ENCODE measurements around the gene SDCCAG8.

The SDCCAG8 gene

GRCh38 chr1:243455760-243456651, 200.2 kb downstream of the SDCCAG8 start:
- DNase-seq (ENCODE audit: low read depth, low spot score) = no peak

GRCh38 chr1:243457363-243457982, 201.6 kb downstream of the SDCCAG8 start:
- DNase-seq (ENCODE audit: low read depth, low spot score) = no peak

DNA sequence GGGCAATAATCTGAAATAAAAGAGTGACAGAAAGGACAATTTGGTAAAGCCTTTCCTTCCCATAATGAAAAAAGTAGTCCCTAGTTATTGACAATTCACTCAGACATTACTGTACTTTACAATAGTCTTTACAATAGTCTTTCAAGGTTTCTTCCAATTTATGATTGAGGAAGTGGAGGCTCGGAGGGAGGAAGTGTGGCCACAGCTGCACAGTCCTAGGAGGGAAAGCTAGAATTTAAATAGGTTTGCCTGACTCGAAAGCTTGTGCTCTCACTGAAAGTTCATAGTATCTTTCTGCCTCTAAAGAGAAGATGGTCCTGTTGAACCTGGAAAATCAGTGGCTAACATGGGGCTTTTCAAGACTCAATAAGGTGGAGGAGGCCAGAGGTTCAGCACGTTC, 203.2 kb downstream of the SDCCAG8 start:
- no peak for DNase-seq (ENCODE audit: low read depth, low spot score)

DNA sequence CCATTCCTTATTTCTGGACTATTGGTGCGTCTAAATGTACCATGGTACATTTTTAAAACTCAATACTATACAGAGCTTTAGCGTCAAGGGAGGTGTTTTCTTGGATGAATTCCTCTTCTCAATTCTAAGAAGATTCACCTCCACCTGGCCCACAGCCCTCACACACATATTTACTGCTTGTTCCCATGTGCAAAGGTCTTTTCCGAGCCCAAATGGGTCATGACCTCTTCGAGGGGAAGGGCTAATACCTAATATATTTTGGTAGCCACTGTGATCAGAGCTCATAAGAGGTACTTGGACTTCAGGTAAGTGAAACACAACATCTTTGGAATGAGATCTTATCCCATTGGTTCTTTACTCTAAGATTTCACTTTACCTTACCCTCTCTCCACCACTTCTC, 205.9 kb downstream of the SDCCAG8 start:
- DNase-seq (ENCODE audit: low read depth, low spot score) = no peak

DNA sequence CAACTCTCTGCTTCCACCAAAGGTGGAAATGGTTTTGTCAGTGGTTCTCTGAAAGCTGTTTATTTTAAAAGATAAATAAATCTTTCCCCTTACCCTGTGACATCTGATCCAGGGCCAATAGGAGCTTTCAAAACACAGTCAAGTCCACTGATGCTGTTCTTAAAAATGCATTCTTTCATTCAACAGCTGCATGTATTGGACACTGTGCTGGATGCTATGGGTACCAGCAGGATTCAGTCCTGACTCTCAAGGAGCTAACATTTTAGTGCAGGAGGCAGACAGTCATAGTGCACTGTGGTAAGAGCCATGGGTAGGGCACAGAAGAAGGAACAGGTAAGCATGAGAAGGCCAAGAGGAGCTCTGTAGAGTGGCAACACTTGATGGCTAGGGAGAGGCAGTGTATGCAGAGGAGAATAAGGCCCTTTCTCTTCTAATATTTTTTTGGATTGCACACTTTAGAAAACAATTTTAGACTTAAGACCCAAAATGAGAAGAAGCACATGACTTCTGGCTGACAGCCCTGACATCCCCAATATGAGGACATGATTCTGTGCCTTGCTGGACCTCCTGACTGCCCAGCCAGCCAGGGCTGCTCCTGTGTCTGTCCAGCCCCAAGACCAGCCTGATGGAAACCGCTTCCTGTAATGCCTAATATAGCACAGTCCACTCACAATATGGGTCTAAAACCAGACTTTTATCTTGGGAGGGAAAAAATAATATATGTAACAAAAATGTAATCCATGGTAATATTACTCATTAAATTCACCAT, 207.3 kb downstream of the SDCCAG8 start:
- no peak for DNase-seq (ENCODE audit: low read depth, low spot score)

- no peak for DNase-seq (ENCODE audit: low read depth, low spot score)
Measured at GRCh38 chr1:243465081-243465480, 209.2 kb downstream of the SDCCAG8 start.

DNA sequence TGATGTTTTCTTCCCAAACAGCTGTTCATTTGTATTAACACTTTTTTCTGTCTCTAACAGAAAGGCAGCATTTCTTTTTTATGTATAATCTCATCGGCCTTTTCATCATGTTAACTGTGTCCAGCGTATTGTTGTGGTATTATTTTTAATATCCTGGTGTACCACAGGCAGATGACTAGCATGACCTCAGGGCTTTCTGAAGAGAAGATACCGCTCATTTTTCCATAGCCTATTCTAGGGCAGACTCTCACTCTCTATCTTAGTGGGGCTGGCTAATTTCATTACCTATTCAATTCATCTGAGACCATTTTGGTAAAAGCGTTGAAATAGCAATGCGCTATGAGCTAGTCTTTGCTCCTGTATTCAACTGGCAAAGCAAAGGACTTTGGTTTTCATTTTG, 209.9 kb downstream of the SDCCAG8 start:
- DNase-seq (ENCODE audit: low read depth, low spot score) = no peak

- no peak for DNase-seq (ENCODE audit: low read depth, low spot score)
Measured at GRCh38 chr1:243469497-243469896, 213.7 kb downstream of the SDCCAG8 start.

DNA sequence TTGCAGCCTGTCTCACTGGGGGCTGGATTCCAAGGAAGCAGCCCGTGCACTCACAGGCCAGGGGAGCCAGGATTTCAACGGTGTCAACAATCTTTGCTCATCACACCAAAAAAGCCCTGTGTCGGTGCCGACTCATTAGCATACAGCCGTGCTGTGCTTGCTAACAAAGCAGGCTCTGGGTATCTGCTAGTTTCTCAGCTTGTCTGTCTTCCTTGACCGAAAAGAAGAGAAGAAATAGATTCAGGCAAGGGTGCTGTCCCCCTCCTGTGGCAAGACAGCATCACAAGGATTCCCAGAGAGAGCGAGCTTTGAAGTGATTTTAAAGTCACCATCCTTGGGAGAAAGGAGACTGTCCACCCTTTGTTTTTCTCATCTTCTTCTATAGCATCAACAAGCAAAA, 214.7 kb downstream of the SDCCAG8 start:
- DNase-seq (ENCODE audit: low read depth, low spot score) = peak; percentile 51

DNA sequence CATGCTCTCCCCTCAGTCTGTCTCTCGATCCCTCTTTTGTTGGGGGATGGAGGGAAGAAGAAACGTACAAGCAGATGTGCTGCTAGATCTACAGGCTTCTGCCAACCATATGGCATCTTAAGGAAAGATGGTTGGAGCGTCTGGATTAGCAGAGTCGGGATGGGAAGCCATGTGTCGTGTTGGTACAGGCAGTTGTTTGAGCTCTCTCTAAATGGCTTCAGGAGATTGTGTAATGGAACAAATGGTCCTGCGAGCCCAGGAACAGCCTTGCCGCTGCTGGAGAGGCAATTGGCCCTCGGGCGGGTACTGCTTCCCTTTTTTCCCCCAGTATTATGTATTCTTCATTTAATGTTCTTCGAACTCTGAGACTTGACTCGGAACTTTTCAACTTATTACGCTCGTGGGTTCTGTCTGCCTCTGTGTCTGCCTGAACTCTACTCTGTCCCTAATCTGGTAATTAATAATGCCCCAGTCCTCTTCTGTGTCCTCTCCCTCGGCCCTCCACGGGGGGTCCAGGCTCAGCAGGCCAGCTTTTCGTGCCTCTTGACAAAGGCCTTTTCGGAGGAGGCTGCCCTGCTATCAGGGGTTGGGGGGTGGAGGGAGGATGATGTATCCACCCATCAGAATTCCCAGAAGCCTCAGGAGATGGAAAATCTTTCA, 215.3 kb downstream of the SDCCAG8 start:
- DNase-seq (ENCODE audit: low read depth, low spot score) = no peak

- DNase-seq (ENCODE audit: low read depth, low spot score) = no peak
Measured at GRCh38 chr1:243471754-243472745, 216.2 kb downstream of the SDCCAG8 start.

- peak; percentile 56 for DNase-seq (ENCODE audit: low read depth, low spot score)
Measured at GRCh38 chr1:243473227-243474135, 217.6 kb downstream of the SDCCAG8 start.

DNA sequence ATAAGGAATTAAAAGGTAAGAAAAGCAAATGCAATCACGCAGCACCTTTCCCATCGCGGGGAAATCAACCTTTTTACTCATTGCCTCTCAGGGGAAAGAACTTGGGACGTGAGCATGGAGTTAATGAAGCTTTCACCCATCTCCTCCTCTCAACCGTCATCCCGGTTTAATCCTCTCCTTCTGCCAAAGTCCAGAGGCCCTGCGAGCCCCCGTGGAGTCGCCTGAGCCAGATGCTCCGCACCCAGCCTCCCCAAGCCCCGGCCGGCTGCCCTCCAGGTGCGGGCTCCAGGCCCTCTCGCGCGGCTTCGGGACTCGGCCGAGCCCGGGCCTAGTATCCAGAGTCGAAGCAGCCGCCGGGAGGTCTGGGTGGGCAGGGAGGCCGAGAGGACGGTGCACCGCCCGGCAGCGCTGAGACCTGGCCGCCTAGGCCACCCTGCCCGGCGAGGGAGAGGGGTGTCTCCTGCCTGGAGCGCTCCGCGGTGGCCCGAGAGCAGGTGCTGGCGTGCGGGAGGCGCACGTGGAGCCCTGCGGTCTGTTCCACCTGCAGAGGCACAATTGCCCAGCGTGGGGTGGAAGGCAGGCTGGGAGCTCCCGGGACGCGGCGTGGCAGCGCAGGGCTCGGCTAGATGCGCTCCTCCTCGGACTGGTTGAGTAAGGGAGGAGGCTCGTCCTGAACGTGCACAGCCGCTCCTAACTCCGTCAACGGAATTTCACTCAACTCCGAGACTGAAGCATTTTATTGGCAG, 218.5 kb downstream of the SDCCAG8 start:
- peak; percentile 56 for DNase-seq (ENCODE audit: low read depth, low spot score)

DNA sequence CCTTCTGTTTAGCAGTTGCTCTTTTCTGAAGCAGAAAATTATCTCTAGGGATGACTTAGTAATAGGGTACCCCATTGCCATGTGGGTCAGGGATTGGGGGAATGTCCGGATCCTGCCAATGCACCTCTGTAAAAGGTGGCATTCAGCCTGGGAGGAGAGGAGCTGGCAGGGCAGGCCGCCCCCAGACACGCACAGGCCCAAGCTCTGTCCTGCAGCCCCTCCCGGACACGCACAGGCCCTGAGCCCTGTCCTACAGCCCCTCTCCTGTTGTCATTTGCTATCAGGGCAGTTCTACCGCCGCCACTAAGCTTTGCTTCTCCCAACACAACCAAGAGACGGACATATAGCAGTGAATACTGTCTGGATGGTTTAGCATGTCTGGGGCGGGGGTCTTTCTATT, 219.1 kb downstream of the SDCCAG8 start:
- DNase-seq (ENCODE audit: low read depth, low spot score) = no peak

- peak; percentile 87 for DNase-seq (ENCODE audit: low read depth, low spot score)
Measured at GRCh38 chr1:243475966-243476365, 220.1 kb downstream of the SDCCAG8 start.

DNA sequence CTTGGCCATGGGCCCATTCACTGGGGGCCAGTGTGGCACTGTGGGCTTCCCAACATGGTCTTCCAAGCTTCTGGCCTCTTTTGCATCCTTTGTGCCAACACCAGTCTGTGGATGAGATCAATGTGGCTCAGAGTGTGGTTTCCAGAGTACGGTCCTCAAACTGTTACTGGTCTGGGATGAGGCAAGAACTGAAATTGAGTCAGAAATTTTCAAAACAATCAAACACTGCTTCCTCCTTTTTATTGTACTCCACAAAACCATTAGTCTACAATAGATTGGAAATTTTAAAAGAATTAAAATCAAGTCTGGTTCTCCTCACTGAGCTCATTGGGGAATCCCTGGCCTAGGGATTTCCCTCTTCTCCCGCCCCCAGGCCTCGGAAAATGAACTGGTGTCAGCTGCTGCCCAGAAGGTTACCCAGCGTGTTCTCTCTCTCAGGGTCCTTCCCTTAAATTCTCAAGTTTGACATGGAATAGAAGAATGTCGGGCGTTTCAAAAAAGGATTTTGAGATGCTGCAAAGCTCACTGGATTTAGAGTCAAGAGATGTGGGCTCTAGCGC, 222.0 kb downstream of the SDCCAG8 start:
- no peak for DNase-seq (ENCODE audit: low read depth, low spot score)

DNA sequence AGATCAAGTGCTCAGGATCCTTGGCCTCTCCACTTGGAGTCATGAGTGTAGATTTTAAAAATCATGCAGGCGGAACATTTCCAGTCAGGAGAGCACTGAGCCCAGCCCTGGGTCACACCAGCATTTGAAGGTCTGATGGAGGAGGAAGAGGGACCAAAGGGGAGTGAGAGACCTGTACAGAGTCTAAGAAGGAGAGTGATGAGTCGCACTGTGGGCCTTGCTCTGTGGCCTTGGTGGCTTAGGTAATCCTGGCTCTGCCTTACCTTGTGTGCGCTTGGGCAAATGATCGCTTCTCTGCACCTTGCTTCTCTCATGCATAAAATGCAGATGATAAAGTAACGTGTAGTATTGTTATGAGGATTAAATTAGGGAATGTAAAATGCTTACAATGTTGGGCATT, 225.3 kb downstream of the SDCCAG8 start:
- no peak for DNase-seq (ENCODE audit: low read depth, low spot score)

All from astrocyte of the hippocampus (primary cell).